Vagina (tissue), 2 donors: ENCODE measurements around the gene TRIO.

ENCODE experiments used
- POLR2A ChIP-seq, 2 donors: fragments of 450-650 bp; IDR thresholded peaks; one replicate each; pipeline ENCODE4 v1.6.1; 2017; ENCODE audit warnings: antibody characterized with exemption in 2 of 2, mild to moderate bottlenecking in 2 of 2, moderate library complexity in 2 of 2
- POLR2AphosphoS5 ChIP-seq, 2 donors: sonication (generic); formaldehyde crosslinking; IDR thresholded peaks; one replicate each; pipeline ENCODE4 v1.9.0; 2017; ENCODE audit warnings: antibody characterized with exemption in 2 of 2, mild to moderate bottlenecking in 2 of 2, low read depth in 1 of 2; ENCODE audit not compliant: insufficient read depth in 1 of 2
- TF ChIP-seq, protein P1 (sequence below), 3 experiments: fragments of 450-650 bp in 2 of 3; fragments of 200-600 bp in 1 of 3; sonication (generic) in 1 of 3; IDR thresholded peaks; one replicate each; pipeline ENCODE4 v1.5.1; 2017 to 2019; ENCODE audit warnings: antibody characterized with exemption in 3 of 3, mild to moderate bottlenecking in 2 of 3, moderate library complexity in 2 of 3

DNA sequence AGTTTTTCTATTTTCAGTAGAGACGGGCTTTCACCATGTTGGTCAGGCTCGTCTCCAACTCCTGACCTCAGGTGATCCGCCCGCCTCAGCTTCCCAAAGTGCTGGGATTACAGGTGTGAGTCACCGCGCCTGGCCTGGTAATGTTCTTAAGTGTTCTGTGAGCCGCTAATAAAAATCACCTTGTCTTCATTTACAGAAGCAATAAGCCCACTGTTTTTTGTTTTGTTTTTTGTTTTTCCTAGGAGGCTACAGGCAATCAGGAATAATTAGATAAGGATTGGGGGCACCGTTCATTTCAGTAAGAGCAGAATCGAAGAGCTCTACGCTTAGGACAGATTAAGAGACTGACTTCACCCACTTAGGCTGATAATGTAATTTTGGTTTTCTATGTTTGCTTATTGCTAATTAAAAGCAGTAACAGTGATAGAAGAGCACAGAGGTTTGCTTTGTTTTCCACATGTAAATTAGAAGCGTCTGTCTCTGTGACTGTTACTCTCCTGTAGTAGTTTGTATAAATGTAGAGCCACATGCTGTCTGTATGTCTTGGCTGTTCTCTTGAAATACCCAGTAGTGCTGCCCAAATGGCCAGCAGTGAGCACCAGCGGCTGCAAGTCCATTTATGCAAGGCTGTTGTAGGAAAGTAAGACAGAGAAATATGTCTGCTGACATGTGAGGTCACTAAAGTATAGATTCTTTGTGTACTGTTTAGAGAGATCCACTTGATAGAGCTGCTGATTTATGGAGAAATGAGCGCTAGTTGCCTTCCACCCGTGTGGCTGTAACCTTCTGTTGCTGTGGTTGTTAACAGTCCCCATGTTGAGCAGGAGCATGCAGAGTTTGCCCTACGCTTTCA lies 30.5 kb downstream of the TRIO start:
- TF ChIP-seq, protein P1, sequence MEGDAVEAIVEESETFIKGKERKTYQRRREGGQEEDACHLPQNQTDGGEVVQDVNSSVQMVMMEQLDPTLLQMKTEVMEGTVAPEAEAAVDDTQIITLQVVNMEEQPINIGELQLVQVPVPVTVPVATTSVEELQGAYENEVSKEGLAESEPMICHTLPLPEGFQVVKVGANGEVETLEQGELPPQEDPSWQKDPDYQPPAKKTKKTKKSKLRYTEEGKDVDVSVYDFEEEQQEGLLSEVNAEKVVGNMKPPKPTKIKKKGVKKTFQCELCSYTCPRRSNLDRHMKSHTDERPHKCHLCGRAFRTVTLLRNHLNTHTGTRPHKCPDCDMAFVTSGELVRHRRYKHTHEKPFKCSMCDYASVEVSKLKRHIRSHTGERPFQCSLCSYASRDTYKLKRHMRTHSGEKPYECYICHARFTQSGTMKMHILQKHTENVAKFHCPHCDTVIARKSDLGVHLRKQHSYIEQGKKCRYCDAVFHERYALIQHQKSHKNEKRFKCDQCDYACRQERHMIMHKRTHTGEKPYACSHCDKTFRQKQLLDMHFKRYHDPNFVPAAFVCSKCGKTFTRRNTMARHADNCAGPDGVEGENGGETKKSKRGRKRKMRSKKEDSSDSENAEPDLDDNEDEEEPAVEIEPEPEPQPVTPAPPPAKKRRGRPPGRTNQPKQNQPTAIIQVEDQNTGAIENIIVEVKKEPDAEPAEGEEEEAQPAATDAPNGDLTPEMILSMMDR (IDR thresholded peaks at IDR 0.05): no peak
- TF ChIP-seq POLR2A (IDR thresholded peaks at IDR 0.05): no peak
- no peak for TF ChIP-seq POLR2AphosphoS5 (IDR thresholded peaks at IDR 0.05; ENCODE audit: insufficient read depth in 1 of 2, low read depth in 1 of 2)
